ENCODE measurements around the gene F8.
"Not testable (repeated sequence)": the region's sequence is repeated elsewhere in the genome, so short reads cannot be mapped to it uniquely, and the experiment has no call there.

Gene F8

DNA sequence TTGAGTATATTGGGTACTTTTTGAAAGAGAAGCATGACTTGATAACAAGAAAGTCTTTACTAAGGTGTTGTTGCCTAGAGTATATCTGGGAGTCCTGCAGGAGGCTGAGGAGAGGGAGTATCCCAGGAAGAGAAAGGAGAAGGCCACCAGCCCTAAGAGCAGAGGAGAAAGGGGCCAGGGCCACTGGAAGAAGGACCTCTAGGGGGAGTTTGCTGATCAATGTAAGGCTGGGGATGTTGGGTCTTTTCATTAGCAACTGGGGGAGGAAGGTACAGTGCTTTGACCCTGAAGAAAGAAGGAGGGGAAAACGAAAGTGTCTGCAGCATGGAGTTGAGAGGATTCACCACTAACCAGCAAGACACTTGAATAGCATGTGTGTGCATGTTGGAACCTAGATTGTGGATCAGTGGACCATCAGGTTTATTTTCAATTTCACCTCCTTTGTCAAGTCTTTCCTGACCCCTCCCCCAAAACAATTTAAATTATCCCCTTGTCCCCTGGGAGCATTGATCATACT, 192.5 kb downstream of the F8 start:
- H3K9ac ChIP-seq = no peak overlapping the region
- H3K27me3 ChIP-seq = peaks cover 63 to 87% (median 82%) of the 10 kb centered on the region in 11 experiments
- no peaks in the 10 kb centered on the region for H3K36me3 ChIP-seq
- peaks cover 0 to 14% (median 10%) of the 10 kb centered on the region in 10 experiments; a peak in 10 of 20 replicates for H3K4me1 ChIP-seq
- no peak overlapping the region for H3K4me2 ChIP-seq
- H3K9me3 ChIP-seq (replicated peaks in 1 of 11) = 0 out of 22 replicates have a peak, but pooled peaks cover 0 to under 1% (median 0%) of the 10 kb centered on the region in 11 experiments
- no peaks in the 10 kb centered on the region; a peak in 1 of 22 replicates for H4K20me1 ChIP-seq
- TF ChIP-seq Cebpa-rat (IDR thresholded peaks at IDR 0.05) = no peak
- H3K27ac ChIP-seq = no peak overlapping the region
- H3K4me3 ChIP-seq = no peak overlapping the region

DNA sequence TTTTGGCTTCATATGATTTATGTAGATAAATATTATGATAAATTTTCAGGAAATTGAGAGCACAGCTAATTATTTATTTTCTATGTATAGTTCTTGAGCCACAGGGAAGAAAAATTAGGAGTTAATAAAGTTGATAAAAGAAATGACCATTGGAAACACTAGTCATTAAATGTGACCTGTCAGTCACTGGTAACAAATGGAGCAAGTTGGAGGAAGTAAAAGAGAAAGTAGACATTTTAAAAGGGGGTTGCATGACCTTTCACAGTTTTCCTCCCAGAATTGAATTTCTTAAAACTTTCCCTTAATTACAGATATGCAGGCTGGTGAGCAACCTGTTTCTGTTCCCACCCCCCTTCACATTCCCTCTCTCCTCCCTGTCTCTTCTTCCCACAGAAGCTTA, 193.4 kb downstream of the F8 start:
- H3K9ac ChIP-seq = no peak overlapping the region
- peaks cover 60 to 84% (median 76%) of the 10 kb centered on the region in 11 experiments for H3K27me3 ChIP-seq
- H3K9me3 ChIP-seq (replicated peaks in 1 of 11) = 0 out of 22 replicates have a peak, but pooled peaks cover 0 to 6% (median 0%) of the 10 kb centered on the region in 11 experiments
- no peaks in the 10 kb centered on the region for H3K36me3 ChIP-seq
- no peak overlapping the region for H3K4me2 ChIP-seq
- TF ChIP-seq Cebpa-rat (IDR thresholded peaks at IDR 0.05) = no peak
- H4K20me1 ChIP-seq = no peaks in the 10 kb centered on the region; a peak in 1 of 22 replicates
- no peak overlapping the region for H3K27ac ChIP-seq
- no peak overlapping the region for H3K4me3 ChIP-seq
- peaks cover 0 to 14% (median 10%) of the 10 kb centered on the region in 10 experiments; a peak in 10 of 20 replicates for H3K4me1 ChIP-seq

DNA sequence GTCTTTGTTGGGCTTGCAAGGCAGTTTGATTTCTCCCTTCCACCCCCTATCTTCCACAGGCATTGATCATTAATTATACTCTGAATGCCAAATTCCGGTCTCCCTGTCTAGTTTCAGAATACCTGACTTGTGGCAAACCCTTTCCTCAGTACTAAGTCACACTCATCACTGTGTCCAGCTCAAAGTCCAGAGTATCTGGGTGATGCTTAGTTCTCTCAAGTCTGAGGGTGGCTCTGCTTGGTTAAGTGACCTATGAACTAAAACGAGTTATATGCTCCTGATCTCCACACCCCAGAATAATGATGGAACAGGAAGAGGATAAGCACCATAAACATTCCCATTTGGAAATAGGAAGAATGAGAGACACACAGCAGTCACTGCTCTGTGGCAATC, 194.5 kb downstream of the F8 start:
- peaks cover 0 to 14% (median 10%) of the 10 kb centered on the region in 10 experiments; a peak in 10 of 20 replicates for H3K4me1 ChIP-seq
- no peaks in the 10 kb centered on the region for H3K36me3 ChIP-seq
- H3K9me3 ChIP-seq (replicated peaks in 1 of 11) = 0 out of 22 replicates have a peak, but pooled peaks cover 0 to 6% (median 0%) of the 10 kb centered on the region in 11 experiments
- no peak overlapping the region for H3K9ac ChIP-seq
- peak overlapping the region; percentile 3 to 70 (median 38); a peak in 19 of 22 replicates for H3K4me2 ChIP-seq
- H3K27ac ChIP-seq = peak overlapping the region in 3 of 11 experiments; percentile 23 to 30 (median 30); a peak in 3 of 22 replicates
- H3K4me3 ChIP-seq = no peak overlapping the region
- H3K27me3 ChIP-seq = peaks cover 56 to 81% (median 72%) of the 10 kb centered on the region in 11 experiments
- no peaks in the 10 kb centered on the region; a peak in 1 of 22 replicates for H4K20me1 ChIP-seq
- TF ChIP-seq Cebpa-rat (IDR thresholded peaks at IDR 0.05) = no peak

DNA sequence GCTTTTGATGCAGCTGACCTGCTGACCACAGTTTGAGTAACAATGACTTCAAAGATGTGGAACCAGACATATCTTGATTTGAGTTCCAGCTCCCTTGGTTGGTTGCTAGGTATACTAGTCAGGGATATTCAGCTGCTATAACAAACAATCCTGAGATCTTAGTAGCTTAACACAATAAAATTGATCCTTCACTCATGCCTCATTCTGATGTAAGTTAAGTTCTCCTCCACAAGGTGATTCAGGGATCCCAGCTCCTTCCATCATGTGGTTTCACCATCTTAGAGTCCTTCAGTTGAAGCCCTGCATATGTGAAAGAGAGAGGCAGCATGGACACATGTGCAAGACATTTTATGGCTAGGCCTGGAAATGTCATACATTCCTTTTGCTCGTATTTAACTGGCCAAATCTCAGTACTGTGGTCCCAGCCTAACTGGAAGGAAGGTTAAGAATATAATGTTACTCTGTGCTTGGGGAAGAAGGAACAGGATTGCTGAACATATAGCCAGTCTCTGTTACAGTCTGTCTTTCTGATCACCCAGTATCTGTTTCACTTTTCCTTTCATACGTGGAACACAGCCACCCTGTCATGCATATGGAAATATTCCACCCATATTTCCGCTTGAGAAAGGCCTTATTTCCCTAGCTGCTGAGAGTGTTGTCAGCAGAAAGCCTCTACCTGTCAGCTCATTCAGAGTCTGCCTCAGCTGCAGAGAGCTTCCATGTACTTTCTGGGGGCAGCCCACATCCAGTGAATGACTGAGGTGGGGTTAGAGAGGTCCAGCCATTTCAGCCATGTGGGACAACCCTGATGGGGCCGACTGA, 195.1 kb downstream of the F8 start:
- Histone ChIP-seq H3K4me1 (peaks cover 0 to 14% (median 10%) of the 10 kb centered on the region in 10 experiments; a peak in 10 of 20 replicates), H3K27ac (peak overlapping the region in 6 of 11 experiments; percentile 6 to 57 (median 30); a peak in 9 of 22 replicates), H3K4me3 (no peak overlapping the region), H3K9me3 (replicated peaks in 1 of 11) (0 out of 22 replicates have a peak, but pooled peaks cover 0 to 6% (median 0%) of the 10 kb centered on the region in 11 experiments), H3K36me3 (no peaks in the 10 kb centered on the region), H3K27me3 (peaks cover 53 to 80% (median 71%) of the 10 kb centered on the region in 11 experiments), H3K9ac (0 out of 22 replicates have a peak overlapping the region, but pooled peaks of 1 of the 11 experiments have one; percentile 15), H3K4me2 (peak overlapping the region; percentile 3 to 70 (median 38); a peak in 19 of 22 replicates), H4K20me1 (no peaks in the 10 kb centered on the region; a peak in 1 of 22 replicates)
- TF ChIP-seq Cebpa-rat (IDR thresholded peaks at IDR 0.05) = no peak

DNA sequence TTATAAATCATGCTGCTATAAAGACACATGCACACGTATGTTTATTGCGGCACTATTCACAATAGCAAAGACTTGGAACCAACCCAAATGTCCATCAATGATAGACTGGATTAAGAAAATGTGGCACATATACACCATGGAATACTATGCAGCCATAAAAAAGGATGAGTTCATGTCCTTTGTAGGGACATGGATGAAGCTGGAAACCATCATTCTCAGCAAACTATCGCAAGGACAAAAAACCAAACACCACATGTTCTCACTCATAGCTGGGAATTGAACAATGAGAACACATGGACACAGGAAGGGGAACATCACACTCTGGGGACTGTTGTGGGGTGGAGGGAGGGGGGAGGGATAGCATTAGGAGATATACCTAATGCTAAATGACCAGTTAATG, 196.9 kb downstream of the F8 start:
- H3K36me3 ChIP-seq; H3K4me3 ChIP-seq; H3K9ac ChIP-seq; H3K27ac ChIP-seq; H4K20me1 ChIP-seq; H3K4me2 ChIP-seq; H3K9me3 ChIP-seq (replicated peaks in 1 of 11): not testable (repeated sequence)
- Histone ChIP-seq H3K27me3 (peaks cover 52 to 80% (median 71%) of the 10 kb centered on the region in 11 experiments), H3K4me1 (peaks cover 0 to 14% (median 10%) of the 10 kb centered on the region in 10 experiments; a peak in 10 of 20 replicates)

DNA sequence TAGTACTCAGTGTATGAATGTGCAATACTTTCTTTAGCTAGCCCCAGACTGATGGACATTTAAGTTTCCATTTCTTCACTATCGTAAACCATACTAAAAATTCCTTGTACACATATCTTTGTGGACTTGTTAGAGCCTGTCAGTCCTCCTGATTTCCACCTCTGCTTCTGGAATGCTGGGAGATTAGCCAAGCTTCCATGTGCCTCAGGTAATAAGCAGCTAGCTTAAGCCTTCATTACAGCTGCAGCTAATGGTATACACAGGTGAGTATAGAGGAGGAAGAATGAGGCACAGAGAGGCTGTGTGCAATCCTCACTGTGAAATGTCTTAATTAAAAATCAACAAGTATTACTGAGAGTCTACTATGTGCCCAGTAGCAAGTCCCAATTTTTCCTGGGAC, 197.9 kb downstream of the F8 start:
- TF ChIP-seq Cebpa-rat (IDR thresholded peaks at IDR 0.05) = no peak
- peaks cover 54 to 80% (median 71%) of the 10 kb centered on the region in 11 experiments for H3K27me3 ChIP-seq
- no peaks in the 10 kb centered on the region for H3K36me3 ChIP-seq
- 0 out of 22 replicates have a peak, but pooled peaks cover 0 to 6% (median 0%) of the 10 kb centered on the region in 11 experiments for H3K9me3 ChIP-seq (replicated peaks in 1 of 11)
- H3K27ac ChIP-seq = no peak overlapping the region
- H3K4me1 ChIP-seq = peaks cover 0 to 14% (median 10%) of the 10 kb centered on the region in 10 experiments; a peak in 10 of 20 replicates
- H3K4me2 ChIP-seq = no peak overlapping the region
- no peak overlapping the region for H3K9ac ChIP-seq
- H3K4me3 ChIP-seq = no peak overlapping the region
- no peaks in the 10 kb centered on the region for H4K20me1 ChIP-seq

DNA sequence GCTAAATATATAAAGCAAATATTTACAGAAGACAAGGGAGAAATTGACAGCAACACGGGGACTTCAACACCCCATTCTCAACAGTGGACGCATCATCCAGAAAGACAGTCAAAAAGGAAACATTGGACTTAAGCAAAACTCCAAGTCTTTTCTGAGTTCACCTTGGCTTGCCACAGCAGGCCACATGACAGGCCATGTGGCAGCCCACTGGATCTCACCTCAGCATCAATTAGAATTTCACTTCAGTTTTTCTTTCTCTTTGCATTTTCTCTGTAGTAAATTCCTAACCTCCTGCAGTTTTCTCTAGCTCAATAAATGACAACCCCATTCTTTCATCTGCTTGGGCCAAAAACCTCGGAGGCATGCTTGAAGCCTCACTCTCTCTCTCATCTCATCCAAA, 200.5 kb downstream of the F8 start:
- no peaks in the 10 kb centered on the region for H4K20me1 ChIP-seq
- H3K27ac ChIP-seq = no peak overlapping the region
- TF ChIP-seq Cebpa-rat (IDR thresholded peaks at IDR 0.05) = no peak
- no peak overlapping the region for H3K9ac ChIP-seq
- H3K4me1 ChIP-seq = peaks cover 0 to 3% (median under 1%) of the 10 kb centered on the region in 10 experiments; a peak in 3 of 20 replicates
- H3K4me2 ChIP-seq = no peak overlapping the region
- no peak overlapping the region for H3K4me3 ChIP-seq
- peaks cover 4 to 20% (median 11%) of the 10 kb centered on the region in 11 experiments for H3K9me3 ChIP-seq (replicated peaks in 1 of 11)
- H3K27me3 ChIP-seq = peaks cover 51 to 78% (median 67%) of the 10 kb centered on the region in 11 experiments
- no peaks in the 10 kb centered on the region for H3K36me3 ChIP-seq

DNA sequence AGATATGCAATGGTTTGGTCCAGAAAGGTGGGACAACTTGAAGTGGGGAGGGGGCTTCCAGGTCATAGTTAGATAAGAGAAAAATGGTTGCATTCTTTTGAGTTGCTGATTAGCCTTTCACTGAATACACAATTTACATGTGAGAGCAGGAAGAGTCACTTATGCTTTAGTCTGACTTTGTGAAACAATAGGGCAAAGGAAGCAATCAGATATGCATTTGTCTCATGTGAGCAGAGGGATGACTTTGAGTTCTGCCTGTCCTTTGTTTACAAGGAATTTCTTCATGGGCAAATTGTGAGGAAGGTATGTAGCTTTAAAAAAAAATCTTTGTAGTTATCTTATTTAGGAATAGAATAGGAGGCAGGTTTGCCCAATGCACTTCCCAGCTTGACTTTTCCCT, 201.0 kb downstream of the F8 start:
- Histone ChIP-seq H3K9me3 (replicated peaks in 1 of 11) (peaks cover 5 to 21% (median 12%) of the 10 kb centered on the region in 11 experiments), H4K20me1 (no peaks in the 10 kb centered on the region), H3K36me3 (no peaks in the 10 kb centered on the region), H3K27me3 (peaks cover 48 to 76% (median 63%) of the 10 kb centered on the region in 11 experiments), H3K4me3 (no peak overlapping the region), H3K4me2 (no peak overlapping the region), H3K27ac (no peak overlapping the region), H3K9ac (no peak overlapping the region), H3K4me1 (no peaks in the 10 kb centered on the region)
- no peak for TF ChIP-seq Cebpa-rat (IDR thresholded peaks at IDR 0.05)

DNA sequence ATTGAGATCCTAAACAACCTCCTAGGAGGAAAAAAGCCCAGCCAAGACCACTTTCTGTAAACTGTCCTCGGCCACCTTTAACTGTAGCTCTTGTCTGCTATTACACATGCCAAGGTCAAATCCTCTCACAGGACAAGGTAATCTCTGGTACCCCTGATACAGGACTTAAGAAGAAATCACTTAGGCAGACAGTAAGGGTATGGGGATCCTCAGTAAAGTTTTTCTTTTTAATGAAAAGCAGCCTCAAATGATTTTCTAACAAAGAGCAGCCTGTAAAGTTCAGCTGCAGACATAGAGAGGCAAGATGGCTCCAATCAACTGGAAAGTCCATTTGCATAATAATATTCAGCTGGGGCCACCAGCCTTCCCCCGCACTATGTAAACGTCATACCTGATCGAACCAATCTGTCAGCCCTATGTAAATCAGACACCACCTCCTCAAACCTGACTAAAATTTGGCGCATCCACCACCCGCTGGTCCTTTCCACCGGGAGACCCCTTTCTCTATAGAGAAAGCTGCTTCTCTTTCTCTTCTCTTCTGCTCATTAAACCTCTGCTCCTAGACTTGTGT, 202.7 kb downstream of the F8 start:
- no peak overlapping the region for H3K4me2 ChIP-seq
- peaks cover 0 to 6% (median 0%) of the 10 kb centered on the region in 10 experiments; a peak in 1 of 20 replicates for H3K4me1 ChIP-seq
- H3K27me3 ChIP-seq = peaks cover 58 to 89% (median 76%) of the 10 kb centered on the region in 11 experiments
- H3K4me3 ChIP-seq = no peak overlapping the region
- no peaks in the 10 kb centered on the region for H3K36me3 ChIP-seq
- no peak overlapping the region for H3K27ac ChIP-seq
- H3K9me3 ChIP-seq (replicated peaks in 1 of 11) = peaks cover 5 to 19% (median 12%) of the 10 kb centered on the region in 11 experiments
- no peak for TF ChIP-seq Cebpa-rat (IDR thresholded peaks at IDR 0.05)
- no peaks in the 10 kb centered on the region for H4K20me1 ChIP-seq
- H3K9ac ChIP-seq = no peak overlapping the region
